ENCODE data around the gene RPL27A. TPM values are rescaled to one million over a fixed set of nuclear protein-coding genes. Genes with fewer than 3 reads are reported as not detected.

RPL27A gene
- total RNA-seq, 1 donor from 2014 or later, result 1,116 TPM

- DNase-seq (ENCODE audit: low spot score), result peak; percentile 45
- Mint-ChIP-seq H3K4me1 (peaks cover 46% of the 10 kb centered on the region), H3K9me3 (no peaks in the 10 kb centered on the region), H3K27ac (peak overlapping the region; percentile 95), H3K27me3 (ENCODE audit: insufficient read depth, low read depth) (peaks cover 5% of the 10 kb centered on the region), H3K4me3 (peak overlapping the region; percentile 96), H3K36me3 (peaks cover 39% of the 10 kb centered on the region)
- Histone ChIP-seq H3K9me3 (ENCODE audit: low read depth) (no peaks in the 10 kb centered on the region), H3K36me3 (peaks cover 10% of the 10 kb centered on the region), H4K20me1 (ENCODE audit: low read depth) (peaks cover 27% of the 10 kb centered on the region), H3K79me2 (ENCODE audit: low read depth) (peaks cover 43% of the 10 kb centered on the region), H3K4me3 (peak overlapping the region; percentile 94), H3K4me1 (peaks cover 16% of the 10 kb centered on the region), H3K9ac (peak overlapping the region; percentile 99), H2AFZ (replicated peaks) (no peak overlapping the region), H3F3A (ENCODE audit: low read depth) (peaks cover 66% of the 10 kb centered on the region), H3K27ac (peak overlapping the region; percentile 66), H3K27me3 (no peaks in the 10 kb centered on the region), H3K4me2 (peak overlapping the region; percentile 98)
- TF ChIP-seq EZH2 (IDR thresholded peaks at IDR 0.05), result no peak
- TF ChIP-seq EZH2phosphoT487 (IDR thresholded peaks at IDR 0.05), result no peak
- no peak for TF ChIP-seq CTCF (IDR thresholded peaks at IDR 0.05)
These were observed 669 bp downstream of the RPL27A start for GRCh38 chr11:8683115-8683807.

GRCh38 chr11:8684600-8685290 is 2.2 kb downstream of the RPL27A start:
- H3K4me1 Mint-ChIP-seq, result peaks cover 60% of the 10 kb centered on the region
- peaks cover 33% of the 10 kb centered on the region for H3K36me3 Mint-ChIP-seq
- peak overlapping the region; percentile 7 for H3K27ac Mint-ChIP-seq
- peak overlapping the region; percentile 94 for H3K4me3 ChIP-seq
- TF ChIP-seq EZH2phosphoT487 (IDR thresholded peaks at IDR 0.05) (no peak), EZH2 (IDR thresholded peaks at IDR 0.05) (no peak), CTCF (IDR thresholded peaks at IDR 0.05) (no peak)
- DNase-seq (ENCODE audit: low spot score), result no peak
- peak overlapping the region; percentile 96 for H3K4me3 Mint-ChIP-seq
- peaks cover 5% of the 10 kb centered on the region for H3K27me3 Mint-ChIP-seq (ENCODE audit: insufficient read depth, low read depth)
- H3F3A ChIP-seq (ENCODE audit: low read depth), result peaks cover 79% of the 10 kb centered on the region
- H4K20me1 ChIP-seq (ENCODE audit: low read depth), result peaks cover 27% of the 10 kb centered on the region
- H3K9me3 ChIP-seq (ENCODE audit: low read depth), result no peaks in the 10 kb centered on the region
- H3K27me3 ChIP-seq, result no peaks in the 10 kb centered on the region
- H3K27ac ChIP-seq, result peak overlapping the region; percentile 24
- peaks cover 10% of the 10 kb centered on the region for H3K36me3 ChIP-seq
- peaks cover 25% of the 10 kb centered on the region for H3K4me1 ChIP-seq
- no peak overlapping the region for H2AFZ ChIP-seq (replicated peaks)
- H3K9me3 Mint-ChIP-seq, result no peaks in the 10 kb centered on the region
- H3K4me2 ChIP-seq, result peak overlapping the region; percentile 98
- no peak overlapping the region for H3K9ac ChIP-seq
- H3K79me2 ChIP-seq (ENCODE audit: low read depth), result peaks cover 49% of the 10 kb centered on the region

GRCh38 chr11:8685306-8685705 is 2.7 kb downstream of the RPL27A start:
- H4K20me1 ChIP-seq (ENCODE audit: low read depth), result peaks cover 27% of the 10 kb centered on the region
- no peaks in the 10 kb centered on the region for H3K27me3 ChIP-seq
- H2AFZ ChIP-seq (replicated peaks), result no peak overlapping the region
- peaks cover 55% of the 10 kb centered on the region for H3K79me2 ChIP-seq (ENCODE audit: low read depth)
- Mint-ChIP-seq H3K4me3 (peak overlapping the region; percentile 72), H3K27me3 (ENCODE audit: insufficient read depth, low read depth) (peaks cover 5% of the 10 kb centered on the region), H3K4me1 (peaks cover 60% of the 10 kb centered on the region), H3K36me3 (peaks cover 28% of the 10 kb centered on the region), H3K27ac (peak overlapping the region; percentile 7), H3K9me3 (no peaks in the 10 kb centered on the region)
- H3K4me3 ChIP-seq, result no peak overlapping the region
- peak overlapping the region; percentile 24 for H3K27ac ChIP-seq
- peaks cover 83% of the 10 kb centered on the region for H3F3A ChIP-seq (ENCODE audit: low read depth)
- peaks cover 10% of the 10 kb centered on the region for H3K36me3 ChIP-seq
- no peak overlapping the region for H3K4me2 ChIP-seq
- H3K9me3 ChIP-seq (ENCODE audit: low read depth), result no peaks in the 10 kb centered on the region
- H3K9ac ChIP-seq, result no peak overlapping the region
- peaks cover 30% of the 10 kb centered on the region for H3K4me1 ChIP-seq
- DNase-seq (ENCODE audit: low spot score), result no peak
- no peak for TF ChIP-seq EZH2 (IDR thresholded peaks at IDR 0.05)
- no peak for TF ChIP-seq CTCF (IDR thresholded peaks at IDR 0.05)
- TF ChIP-seq EZH2phosphoT487 (IDR thresholded peaks at IDR 0.05), result no peak

All from neural progenitor cell (in vitro differentiated cells).